Astrocyte of the spinal cord (primary cell): ENCODE data around the gene LRP1B.

Experiments
- DNase-seq: peaks from one replicate; pipeline ENCODE4 v3.0.0; 2011; ENCODE audit warnings: low read depth, low spot score
- H3K4me3 ChIP-seq: 2 replicates; pipeline ENCODE4 v1.5.1; 2011; ENCODE audit warnings: low read depth, mild to moderate bottlenecking, low read length, moderate library complexity
- in situ Hi-C: cut with HindIII; loops from 2 replicates; pipeline ENCODE4 v1.10.0; 2017; ENCODE audit warnings: low sequenced_read_pairs
- TF ChIP-seq, protein P1 (sequence below): IDR thresholded peaks from 2 replicates; pipeline ENCODE4 v1.5.1; 2012; ENCODE audit warnings: low read depth, mild to moderate bottlenecking, low read length, inconsistent platforms

Gene LRP1B

DNA sequence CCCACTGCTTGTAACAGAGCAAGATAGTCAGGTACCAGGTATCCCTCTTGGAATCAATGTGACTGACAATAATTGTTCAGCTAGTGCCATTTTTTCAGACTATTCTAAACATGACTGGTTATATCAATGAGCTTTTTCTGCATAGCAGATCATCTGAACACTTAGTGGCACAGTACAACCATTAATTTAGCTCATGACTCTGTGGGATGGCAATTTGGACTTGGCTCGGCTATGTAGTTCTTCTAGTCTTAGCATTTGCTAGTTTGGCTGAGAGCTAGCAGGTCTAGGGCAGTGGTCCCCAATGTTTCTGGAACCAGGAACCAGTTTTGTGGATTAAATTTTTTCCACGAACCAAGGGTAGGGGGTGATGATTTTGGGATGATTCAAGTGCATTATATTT, 1929.2 kb downstream of the LRP1B start:
- H3K4me3 ChIP-seq, result no peak overlapping the region
- DNase-seq, result no peak
- in situ Hi-C loops, result no loop called here
- TF ChIP-seq, protein P1, sequence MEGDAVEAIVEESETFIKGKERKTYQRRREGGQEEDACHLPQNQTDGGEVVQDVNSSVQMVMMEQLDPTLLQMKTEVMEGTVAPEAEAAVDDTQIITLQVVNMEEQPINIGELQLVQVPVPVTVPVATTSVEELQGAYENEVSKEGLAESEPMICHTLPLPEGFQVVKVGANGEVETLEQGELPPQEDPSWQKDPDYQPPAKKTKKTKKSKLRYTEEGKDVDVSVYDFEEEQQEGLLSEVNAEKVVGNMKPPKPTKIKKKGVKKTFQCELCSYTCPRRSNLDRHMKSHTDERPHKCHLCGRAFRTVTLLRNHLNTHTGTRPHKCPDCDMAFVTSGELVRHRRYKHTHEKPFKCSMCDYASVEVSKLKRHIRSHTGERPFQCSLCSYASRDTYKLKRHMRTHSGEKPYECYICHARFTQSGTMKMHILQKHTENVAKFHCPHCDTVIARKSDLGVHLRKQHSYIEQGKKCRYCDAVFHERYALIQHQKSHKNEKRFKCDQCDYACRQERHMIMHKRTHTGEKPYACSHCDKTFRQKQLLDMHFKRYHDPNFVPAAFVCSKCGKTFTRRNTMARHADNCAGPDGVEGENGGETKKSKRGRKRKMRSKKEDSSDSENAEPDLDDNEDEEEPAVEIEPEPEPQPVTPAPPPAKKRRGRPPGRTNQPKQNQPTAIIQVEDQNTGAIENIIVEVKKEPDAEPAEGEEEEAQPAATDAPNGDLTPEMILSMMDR, result no peak

DNA sequence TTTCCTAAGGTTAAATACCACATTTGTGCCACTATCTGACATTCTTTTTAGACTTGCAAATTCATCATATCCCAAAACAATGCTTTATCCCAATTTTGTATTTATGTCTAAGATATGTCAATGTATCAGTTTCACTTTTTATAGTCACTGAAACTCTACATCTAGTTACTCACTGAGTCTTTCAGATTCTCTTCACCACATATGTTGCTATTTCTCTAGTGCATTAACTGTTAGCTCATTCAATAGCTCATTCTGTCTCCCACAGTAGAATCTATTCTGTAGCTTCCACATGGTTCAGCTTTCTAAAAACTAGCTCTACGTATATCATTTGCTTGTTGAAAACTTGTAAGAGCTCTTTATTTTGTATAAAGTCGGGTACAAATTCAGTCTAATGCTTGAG, 1930.1 kb downstream of the LRP1B start:
- TF ChIP-seq, protein P1, result no peak
- no peak for DNase-seq
- no peak overlapping the region for H3K4me3 ChIP-seq
- in situ Hi-C loops, result no loop called here

DNA sequence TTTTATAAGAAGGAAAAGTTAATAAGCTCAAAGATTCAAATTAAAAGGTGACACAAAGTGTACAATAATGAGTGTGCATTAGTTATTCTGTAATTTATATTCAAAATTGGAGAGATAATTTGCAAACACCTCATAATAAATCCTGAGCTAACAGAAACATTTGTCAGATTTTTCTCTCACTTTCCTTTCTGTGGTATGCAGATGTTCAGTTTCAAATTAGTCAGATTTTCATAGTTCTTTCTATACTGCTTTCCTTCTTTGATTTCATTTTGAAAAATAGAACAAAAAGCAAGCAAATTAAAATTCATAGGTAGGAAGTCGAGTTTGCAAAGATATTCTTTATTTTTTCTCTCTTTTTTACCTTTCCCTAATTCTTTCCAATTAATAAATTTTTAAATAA, 1930.5 kb downstream of the LRP1B start:
- in situ Hi-C loops, result no loop called here
- TF ChIP-seq, protein P1, result no peak
- no peak for DNase-seq
- no peak overlapping the region for H3K4me3 ChIP-seq

DNA sequence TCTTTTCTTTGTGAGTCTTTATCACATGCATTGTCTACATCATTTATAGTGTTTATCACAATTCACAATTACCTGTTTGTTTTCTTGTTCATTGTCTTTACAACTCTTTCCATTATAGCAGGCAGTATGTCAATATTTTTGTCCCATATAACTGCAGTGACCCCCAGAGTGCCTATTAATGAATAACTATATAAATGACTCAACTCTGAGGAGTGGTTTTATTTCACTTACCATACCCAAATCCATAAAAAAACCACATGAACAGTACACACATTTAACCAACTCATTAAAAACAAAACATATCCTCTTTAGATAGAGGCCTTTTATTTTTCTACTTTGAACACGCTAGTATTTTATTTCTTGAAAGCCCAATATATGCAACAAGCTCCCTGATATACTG, 1931.5 kb downstream of the LRP1B start:
- no peak overlapping the region for H3K4me3 ChIP-seq
- in situ Hi-C loops, result no loop called here
- no peak for DNase-seq
- TF ChIP-seq, protein P1, result no peak

DNA sequence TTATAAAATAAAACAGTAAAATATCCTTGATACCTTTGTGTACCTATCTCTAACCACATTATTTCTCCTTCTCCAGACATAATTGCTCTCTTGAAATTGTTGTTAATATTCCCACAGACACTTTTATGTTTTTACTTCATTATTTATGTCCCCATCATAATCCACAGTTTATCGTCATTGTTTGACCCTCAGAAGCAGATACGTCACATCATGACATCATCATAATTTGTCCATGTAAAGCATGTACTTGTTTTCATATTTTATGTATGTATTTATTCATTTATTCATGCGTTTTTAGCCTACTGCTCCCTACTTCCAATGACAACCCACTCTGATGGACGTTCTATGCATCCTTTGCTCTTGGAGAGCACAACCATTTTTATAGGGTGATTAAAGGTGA, 1943.7 kb downstream of the LRP1B start:
- TF ChIP-seq, protein P1, result no peak
- no peak for DNase-seq
- in situ Hi-C loops, result no loop called here
- no peak overlapping the region for H3K4me3 ChIP-seq

DNA sequence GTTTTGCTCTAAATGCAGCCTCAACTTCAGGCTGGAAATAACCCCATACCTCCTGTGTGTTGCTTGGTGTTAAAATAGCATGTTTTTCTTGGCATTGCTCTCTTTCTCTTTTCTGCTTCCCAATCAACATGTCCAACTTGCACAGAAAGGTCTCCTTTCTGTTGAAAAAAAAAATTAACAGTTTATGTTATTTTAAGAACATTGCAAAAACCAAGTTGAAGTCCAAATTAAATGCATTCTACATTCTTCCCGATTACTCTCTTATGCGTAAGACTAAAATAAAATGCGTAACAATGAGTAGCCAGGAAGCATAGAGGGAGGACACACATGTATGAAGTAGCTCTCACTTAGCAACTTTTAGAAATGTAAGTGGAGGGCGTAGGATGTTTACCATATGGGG, 1944.5 kb downstream of the LRP1B start:
- TF ChIP-seq, protein P1, result no peak
- in situ Hi-C loops, result no loop called here
- no peak overlapping the region for H3K4me3 ChIP-seq
- DNase-seq, result peak; percentile 12

DNA sequence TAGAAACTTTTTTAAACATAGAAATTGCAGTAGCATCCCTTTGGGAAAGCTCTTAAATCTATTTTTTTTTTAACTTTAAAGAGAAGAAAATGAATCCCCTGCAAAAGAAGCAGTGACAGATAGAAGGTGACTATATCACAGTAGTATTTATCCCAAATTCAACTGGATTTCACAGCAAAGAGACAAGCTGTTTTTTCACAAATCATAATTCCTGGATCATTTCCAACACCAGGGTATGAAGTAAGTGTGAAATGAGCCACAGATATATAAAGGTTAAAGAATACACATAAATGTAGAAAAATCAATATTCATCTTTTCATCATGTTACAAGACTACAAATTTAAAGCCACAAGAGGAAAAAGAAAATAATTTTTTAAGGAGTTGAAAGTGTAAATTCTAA, 1945.7 kb downstream of the LRP1B start:
- in situ Hi-C loops, result no loop called here
- no peak for DNase-seq
- no peak overlapping the region for H3K4me3 ChIP-seq
- TF ChIP-seq, protein P1, result no peak
